Measurements from ENCODE around the gene SNX8.

- no peak for TF ChIP-seq CTCF (IDR thresholded peaks at IDR 0.05; ENCODE audit: extremely low read depth in 1 of 2, insufficient read depth in 1 of 2, low read depth in 1 of 2, low read length in 2 of 2)
- TF ChIP-seq MYC (IDR thresholded peaks at IDR 0.05; ENCODE audit: low read depth, low read length) = no peak
- no peak for TF ChIP-seq POLR2A (IDR thresholded peaks at IDR 0.05; ENCODE audit: low read depth, low read length)
- TF ChIP-seq POLR2AphosphoS5 (IDR thresholded peaks at IDR 0.05; ENCODE audit: insufficient read depth, low read depth, low read length) = no peak
- no peak for TF ChIP-seq FOS (IDR thresholded peaks at IDR 0.05; ENCODE audit: borderline replicate concordance, insufficient read depth, low read length)
These were observed 96.4 kb downstream of the SNX8 start for GRCh38 chr7:2217716-2218443.

All from endothelial cell of umbilical vein (primary cell).